Stimulated activated CD8-positive, alpha-beta memory T cell treated with anti-CD3 and anti-CD28 coated beads, Interleukin-12 subunit alpha, Interleukin-12 subunit beta, amount 100 ng/mL, for 24 hours (primary cell): ENCODE results near the gene IFI16.
"Not testable (repeated sequence)": the region's sequence is repeated elsewhere in the genome, so short reads cannot be mapped to it uniquely, and the experiment has no call there.

ENCODE experiments used
- DNase-seq: peaks from one replicate; pipeline ENCODE4 v3.0.0-alpha.2; 2020; ENCODE audit errors: extremely low read depth

Gene IFI16

DNA sequence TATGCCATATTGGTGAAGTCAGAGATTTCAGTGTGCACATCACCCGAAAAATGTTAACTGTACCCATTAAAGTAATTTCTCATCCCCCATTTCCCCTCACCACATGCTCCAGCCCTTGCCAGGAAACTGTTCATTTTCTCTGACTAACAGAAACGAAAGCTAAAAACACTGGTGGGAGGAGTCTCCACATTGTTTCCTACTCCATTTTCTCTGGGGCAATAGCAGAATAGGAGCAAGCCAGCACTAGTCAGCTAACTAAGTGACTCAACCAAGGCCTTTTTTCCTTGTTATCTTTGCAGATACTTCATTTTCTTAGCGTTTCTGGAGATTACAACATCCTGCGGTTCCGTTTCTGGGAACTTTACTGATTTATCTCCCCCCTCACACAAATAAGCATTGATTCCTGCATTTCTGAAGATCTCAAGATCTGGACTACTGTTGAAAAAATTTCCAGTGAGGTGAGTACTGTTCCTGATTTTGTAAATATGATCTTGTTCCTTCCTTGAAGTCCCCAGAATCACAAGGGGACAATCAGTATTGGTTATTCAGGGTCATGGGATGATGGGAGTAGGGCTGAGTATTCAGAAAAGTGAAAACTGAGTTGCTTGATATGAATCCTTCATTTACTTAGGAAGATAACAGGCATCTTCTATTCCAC is at the start of gene IFI16:
TSS of gene IFI16 (plus strand) at position 204 of the 658 bp plus-strand sequence. CDS start 4,774 bp downstream, outside the sequence.
- DNase-seq, result no peak

DNA sequence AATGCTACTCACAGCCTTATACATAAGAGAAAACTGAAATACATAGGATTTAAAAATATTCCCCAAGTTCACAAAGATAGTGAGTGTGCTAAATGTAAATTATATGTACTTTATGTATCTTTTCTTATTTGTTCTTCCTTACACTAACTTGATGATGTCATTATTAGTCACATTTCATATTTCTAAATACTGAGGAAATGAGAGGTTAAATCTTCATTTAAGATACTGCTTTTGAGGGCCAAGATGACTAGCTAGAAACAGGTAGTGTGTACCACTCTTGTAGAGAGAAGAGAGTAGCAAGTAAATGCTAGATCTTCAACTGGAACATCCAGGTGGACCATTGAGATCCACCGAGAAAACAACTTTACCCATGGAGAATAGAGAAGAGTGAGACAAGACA is 48.5 kb upstream of the IFI16 start:
- DNase-seq, result no peak

DNA sequence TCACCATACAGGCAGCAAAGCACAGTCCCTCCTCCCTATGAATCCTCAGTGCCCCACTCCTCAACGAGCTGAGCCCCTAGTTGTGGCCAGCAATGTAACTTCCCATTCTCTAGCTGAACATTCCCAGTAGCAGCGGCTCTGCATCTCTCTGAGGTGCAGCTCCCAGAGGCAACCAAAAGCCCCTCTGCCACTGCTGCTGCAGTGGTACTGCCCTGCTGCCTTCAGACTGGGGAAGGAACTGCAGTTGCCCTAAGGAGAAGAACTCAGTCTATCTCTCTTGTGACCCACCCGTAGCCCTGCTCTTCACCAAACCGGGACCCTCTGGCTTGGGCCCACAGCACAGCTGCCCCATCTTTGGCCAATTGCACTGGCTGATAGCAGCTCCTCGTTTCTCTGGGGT is 46.7 kb upstream of the IFI16 start:
- DNase-seq, result no peak

DNA sequence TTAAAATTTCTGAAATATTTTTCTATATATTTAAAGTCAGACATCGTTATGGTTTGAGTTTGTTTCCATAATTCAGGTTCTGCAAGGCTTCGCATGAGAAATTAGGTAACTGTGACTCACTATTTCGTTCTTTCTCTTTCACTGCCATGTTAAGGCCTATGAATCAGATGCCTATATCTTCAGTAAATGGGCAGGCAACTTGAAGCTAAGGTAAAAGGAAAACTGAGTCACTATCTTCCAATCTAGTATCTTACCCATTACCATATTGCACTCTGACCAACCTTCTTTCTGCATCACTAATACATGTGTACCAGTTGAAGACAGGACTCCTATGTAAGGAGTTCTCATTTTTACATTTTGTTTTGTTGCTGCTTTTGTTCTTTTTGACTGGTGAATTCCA is 40.5 kb upstream of the IFI16 start:
- DNase-seq, result no peak

DNA sequence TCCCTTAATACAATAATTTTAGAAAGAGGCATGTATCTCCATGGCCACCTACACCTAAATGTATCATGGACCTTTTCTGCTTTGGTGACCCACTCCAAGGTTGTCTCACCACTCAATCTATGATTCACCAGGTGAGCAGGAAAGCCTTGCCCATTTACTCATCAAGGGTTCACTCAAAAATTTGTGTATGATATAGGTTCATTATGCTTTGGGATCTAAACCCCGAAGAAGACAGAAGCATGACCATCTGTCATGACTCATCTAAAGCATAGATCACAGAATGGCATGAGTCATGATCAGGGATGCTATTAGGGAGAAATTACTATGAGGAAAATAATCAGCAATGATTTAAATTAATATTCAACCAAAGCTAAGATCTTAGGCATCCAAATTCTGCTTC is 39.9 kb upstream of the IFI16 start:
- no peak for DNase-seq

DNA sequence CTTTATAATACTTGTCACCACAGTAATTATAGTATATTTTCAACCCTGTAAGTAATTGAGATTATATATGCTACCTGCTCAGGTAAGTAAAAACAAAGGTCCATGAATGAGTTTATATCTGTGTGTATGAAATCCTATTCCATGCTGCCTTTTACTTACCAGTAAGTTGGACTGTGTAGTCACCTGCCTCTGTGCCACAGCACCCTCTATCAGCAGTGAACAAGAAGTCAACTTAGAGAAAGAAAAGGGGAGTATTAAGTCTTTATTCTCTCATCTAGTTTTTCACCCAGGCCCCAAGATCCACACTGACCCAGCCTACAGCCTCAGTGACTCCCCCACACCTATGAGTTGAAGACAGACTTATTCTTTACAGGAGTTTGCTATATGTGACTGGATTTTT is 36.9 kb upstream of the IFI16 start:
- DNase-seq, result no peak

DNA sequence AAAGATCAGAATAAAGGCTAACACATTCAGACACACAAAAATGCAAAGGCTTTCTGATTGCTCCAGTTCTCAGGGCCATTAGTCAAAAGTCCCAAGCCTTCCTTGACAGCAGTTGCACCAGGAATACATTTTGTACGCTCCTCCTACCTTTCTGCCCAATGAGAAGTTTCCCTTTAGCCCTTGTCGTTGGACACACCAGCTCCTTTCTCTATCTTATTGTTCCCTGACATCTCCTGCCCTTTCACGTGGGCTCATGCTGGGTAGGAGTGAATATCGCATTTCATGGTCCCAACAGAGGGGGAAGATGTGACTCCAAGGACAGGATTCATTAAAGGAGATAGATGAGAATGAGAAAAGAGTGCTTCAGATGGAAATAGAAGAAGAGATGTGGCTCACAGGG is 33.5 kb upstream of the IFI16 start:
- DNase-seq, result no peak

DNA sequence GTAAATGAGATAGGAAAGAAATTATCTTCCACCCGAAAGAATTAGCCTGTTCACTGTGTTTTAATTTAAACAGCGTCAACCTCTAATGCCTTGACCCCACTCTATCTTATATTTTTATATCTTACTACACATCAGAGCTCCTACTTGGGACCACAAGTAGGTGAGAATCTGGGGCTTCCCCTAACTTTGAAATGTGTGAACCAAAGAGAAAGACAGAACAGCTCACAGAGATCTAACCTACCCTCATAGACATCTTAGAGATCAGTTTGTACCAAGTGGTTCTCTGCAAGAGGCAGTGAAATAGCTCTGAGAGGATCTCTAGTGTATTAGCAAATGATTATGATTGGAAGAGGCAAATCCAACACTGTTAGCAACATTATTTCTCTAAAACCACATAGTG is 31.0 kb upstream of the IFI16 start:
- DNase-seq, result no peak

DNA sequence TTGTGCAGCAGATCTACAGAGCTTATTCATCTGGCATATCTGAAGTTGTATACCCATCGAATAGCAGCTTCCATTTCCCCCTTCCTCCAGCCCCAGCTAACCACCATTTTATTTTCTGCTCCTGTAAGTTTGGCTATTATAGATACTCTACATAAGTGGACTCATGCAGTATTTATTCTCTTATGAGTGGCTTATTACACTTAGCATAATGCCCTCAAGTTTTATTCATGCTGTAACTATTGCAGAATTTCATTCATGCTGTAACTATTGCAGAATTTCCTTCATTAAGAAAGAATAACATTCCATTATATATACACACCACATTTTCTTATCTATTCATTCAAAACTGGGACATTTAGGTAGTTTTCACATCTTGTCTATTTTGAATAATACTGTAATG is 30.5 kb upstream of the IFI16 start:
- DNase-seq, result no peak

DNA sequence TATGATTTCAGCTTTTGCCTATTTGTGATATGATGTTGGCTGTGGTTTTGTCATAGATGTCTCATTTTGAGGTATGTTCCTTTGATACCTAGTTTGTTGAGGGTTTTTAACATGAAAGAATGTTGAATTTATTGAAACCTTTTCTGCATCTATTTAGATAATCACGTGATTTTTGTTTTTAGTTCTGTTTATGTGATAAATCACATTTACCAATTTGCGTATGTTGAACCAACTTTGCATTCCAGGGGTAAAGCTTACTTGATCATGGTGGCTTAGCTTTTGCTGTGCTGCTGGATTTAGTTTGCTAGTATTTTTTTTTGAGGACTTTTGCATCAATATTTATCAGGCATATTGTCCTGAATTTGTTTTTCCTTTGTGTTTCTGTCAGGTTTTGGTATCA is 26.5 kb upstream of the IFI16 start:
- DNase-seq, result no peak

DNA sequence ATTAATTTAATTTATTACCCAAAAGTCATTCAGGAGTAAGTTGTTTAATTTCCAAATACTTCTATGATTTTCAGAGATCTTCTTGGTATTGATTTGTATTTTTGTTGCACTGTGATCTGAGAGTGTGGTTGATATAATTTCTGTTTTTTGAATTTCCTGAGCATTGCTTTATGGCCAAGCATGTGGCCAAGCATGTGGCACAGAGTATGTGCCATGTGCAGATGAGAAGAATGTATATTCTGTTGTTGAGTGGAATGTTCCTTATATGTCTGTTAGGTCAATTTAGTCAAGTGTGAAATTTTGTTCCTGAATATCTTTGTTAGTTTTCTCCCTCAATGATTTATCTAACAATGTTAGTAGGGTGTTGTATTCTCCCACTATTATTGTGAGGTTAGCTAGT is 25.3 kb upstream of the IFI16 start:
- DNase-seq, result no peak

DNA sequence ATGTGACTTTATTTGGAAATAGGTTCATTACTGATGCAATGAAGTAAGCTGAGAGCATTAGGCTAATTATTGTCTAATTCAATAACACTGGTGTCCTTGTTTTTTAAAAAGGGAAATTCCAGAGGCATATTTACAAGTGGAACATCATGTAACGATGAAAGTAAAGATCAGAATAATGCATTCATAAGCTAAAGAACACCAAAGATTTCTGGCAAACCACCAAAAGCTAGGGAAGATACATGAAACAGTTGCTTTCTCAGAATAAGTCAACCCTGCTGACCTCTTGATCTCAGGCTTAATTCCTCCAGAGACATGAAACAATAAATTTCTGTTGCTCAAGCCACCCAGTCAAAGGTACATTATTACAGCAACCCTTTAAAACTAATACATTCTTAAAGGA is 20.3 kb upstream of the IFI16 start:
- no peak for DNase-seq

DNA sequence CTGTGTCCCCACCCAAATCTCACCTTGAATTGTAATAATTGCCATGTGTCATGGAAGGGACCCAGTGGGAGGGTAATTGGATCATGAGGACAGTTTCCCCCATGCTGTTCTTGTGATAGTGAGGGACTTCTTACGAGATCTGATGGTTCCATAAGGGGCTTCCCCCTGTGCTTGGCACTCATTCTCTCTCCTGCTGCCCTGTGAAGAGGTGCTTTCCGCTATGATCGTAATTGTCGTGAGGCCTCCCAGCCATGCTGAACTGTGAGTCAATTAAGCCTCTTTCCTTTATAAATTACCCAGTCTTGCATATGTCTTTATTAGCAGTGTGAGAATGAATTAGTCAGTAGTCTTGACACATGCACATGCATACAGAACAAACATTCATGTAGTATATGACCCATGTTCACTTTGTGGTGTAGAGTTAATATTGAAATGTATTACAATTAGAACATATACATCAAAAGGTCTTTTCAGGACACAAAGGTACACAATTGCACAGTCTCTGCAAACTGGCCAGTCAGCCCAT is 16.9 kb upstream of the IFI16 start:
- DNase-seq, result no peak

DNA sequence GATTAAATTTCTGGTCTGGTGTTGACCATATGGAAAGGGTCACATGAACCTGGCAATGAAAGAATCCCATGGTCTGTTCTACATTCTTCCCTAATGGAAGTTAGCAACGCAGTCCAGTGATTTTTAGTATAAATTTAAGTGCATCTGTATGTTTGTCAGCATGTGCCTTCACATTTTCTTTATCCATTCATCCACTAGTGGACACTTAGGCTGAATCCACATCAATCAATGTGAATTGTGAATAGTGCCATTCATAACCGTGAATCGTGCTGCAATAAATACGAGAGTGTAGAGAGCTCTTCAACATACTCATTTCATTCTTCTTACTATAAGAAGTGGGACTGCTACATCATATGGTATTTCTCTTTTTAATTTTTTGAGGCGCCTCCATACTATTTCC is 12.7 kb upstream of the IFI16 start:
- no peak for DNase-seq

DNA sequence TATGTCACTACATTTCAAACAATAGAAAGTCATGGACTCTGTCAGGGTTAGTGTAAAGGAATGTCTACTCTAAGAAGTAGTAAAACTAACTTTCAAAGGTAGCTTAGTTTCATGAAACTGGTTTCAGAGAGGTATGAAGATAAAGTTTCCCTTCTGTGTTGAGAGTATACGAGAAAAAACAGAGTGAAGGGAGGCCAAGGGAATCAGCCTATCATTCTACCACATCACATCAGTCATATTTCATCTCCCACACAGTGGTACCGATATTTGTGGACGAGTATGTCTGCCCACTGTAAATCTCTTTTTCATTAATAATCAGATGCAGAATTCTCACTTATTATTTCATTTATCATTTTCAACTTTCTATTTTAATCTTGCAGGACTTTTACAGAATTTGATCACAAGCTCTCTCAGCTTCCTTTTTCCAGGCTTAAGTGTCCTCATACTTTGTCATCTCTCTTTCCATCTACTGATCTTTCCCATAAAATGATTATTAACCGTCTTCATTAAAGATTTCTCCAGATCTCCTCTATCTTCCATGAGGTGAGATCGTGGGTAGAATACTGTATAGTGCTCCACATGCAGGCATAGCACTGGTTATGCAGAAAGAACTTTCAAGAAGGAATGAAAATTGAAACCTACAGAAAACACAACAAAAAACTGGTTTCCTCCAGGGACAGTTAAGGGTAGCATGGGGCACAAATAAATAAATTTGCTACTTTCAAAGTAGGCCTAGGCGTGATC is 11.5 kb upstream of the IFI16 start:
- DNase-seq, result no peak

DNA sequence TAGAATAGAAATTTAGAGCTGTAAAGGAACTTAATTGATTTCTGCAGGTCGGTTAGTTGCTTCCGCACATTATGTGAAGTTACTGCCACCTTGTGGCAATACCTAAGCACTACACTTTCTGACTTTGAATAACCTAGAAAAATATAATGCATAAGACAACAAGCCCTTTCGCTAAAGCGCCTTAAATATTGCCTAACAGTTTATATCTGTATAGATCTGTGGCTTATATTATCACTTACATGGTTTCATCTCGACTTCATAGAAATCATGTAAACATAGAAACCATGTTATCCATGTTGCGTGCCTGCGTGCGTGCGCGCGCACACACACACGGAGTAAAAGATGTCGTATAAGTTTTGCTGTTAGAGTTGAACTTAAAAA is 10.9 kb upstream of the IFI16 start:
- DNase-seq, result no peak

DNA sequence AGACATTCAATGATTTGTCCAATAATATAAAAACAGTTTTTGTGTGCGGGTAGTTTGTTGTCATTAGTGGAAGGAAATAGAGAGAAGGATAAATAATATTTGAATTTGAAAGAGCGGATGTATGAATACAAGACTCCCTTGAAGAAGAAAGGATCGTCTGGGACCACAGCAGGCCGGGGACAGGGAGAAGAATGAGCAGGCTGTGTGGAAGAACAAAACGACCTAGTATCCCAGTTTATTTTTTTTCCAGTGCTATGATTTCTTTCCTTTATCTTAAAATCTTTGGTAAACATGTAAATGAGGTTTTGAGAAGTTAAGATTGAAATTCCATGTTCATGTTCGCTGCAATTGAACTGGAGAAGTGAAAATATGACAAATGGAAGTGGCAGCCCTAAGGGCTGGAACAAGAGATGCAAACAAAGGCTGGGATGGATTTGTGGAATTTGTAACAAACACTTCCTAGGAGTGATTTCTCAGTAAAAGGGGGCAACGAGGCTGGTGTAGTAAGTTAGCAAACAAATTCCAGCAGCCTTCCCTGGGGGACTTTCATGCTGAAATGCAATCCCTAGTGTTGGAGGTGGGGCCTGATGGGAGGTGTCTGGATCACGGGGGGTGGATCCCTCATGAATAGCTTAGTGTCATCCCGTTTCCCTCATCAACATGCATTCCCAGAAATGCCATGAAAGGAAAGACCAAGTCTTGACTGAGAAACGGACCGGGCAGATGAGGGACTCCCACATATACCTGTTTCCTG is 10.2 kb upstream of the IFI16 start:
- no peak for DNase-seq

DNA sequence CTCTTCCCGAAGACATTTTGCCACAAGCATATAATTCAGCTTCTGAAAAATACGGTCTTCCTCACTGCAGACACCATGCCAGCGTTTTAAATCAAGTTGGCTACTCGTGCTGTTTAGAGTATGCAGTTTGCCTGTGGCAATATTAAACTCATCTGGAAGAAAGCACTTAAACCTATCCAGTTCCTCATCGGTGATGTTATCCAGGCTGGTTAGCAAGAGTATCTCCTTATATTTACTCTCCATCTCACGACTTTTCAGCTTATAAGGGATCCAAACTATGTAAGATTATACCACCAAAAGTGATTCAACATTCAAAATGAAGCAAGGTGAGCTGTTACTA is 9.7 kb upstream of the IFI16 start:
- DNase-seq, result no peak

DNA sequence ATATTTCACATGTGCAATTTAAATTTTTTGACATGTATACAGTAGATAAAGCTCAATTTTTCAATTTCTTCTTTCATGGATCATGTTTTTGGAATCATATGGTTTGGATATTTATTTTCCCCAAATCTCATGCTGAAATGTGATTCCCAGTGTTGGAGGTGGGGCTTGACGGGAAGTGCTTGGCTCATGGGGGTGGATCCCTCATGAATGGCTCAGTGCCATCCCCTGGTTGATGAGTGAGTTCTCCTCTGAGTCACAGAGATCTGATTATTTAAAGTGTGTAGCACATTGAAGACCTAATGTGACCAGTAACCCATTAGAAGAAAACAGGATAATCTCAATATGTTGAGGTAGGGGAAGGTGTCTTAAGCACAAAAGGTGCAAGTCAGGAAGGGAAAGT is 9.1 kb upstream of the IFI16 start:
- no peak for DNase-seq

DNA sequence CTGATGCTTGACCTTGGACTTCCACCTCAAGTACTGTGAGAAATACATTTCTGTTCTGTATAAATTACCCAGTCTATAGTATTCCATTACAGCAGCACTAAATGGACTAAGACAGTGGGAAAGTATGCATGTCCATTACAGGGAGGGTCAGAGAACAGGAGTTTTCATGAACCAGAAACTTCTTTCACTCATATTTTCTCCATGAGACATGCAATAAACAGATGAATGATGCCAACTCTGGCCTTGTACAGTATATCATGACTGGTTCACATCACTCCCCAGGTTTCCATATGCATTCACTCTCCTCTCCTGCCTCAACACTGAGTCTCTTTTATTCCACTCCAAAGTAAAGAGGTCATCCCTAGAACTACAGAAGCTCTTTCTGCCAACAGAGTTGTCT is 4.5 kb upstream of the IFI16 start:
- no peak for DNase-seq

DNA sequence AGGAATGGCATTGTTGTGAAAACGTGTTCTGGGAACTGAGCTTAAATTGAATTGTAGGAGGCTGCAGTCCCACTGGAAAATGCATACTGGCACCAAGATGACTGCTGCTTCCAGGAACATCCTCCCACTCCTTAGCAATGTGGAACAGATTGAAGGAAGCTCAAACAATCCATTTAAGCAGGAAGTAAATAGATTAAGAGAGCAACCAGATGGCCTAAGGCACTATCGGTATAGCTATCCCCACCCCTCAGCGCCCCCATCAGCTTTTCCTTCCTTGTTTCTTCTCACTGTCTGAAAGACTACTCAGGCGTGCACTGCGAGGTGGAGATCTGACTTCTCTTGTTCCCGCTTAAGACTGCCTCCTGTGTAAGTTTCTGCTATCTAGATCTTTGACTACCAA is 4.0 kb upstream of the IFI16 start:
- no peak for DNase-seq

DNA sequence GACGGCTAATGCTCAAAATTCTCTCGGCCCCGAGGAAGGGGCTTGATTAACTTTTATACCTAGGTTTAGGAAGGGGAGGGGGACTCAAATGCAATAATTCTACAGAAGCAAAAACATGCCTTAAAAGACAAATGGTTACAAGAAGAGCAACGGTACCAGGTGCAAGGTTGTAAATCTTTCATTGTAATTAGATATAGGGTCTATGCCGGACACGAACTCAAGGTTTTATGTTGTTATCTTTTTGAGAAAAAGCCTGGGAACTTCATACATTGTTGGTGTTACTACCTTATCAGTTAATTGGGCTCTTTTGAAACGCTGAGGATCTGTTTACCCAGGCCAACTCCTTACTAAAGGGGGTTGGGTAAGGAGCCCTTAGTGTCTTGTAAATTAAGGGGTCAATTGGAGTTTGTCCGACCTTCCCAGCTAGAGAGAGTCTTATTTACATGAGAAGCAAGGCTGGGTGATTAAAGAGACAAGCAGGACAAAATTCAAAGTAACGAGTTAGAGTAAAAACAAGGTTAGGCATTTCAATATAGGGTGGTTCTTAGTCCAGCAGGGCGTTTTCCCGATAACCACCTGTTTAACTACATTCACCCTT is 3.4 kb upstream of the IFI16 start:
- DNase-seq, result not testable (repeated sequence)

DNA sequence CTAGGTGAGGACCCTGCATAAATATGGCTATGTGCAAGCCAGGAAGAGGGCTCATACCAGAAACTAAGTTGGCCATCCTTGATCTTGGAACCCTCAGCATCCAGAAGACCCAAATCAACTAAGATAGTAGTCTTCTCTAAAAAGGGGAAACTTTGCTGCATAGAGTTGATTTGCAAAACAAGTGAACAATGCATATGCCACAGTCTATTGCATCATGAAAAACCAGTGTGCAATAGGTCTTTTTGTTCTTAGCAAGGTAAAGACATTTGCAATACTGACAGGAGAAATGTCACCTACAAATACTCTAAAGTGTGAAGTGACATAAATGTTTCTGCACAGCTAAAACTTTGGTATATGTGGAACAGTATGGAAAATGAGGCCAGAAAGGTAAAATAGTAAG is 2.0 kb upstream of the IFI16 start:
- no peak for DNase-seq
